HepG2 (cell line): ENCODE results near the gene NLE1. TPM values are rescaled to one million over a fixed set of nuclear protein-coding genes. Genes with fewer than 3 reads are reported as not detected.

ENCODE experiments used
- ATAC-seq: fragments of 200-7000 bp; cut with Tn5 transposase; 3 replicates; pipeline ENCODE4 v1.9.1; 2020; ENCODE audit warnings: mild to moderate bottlenecking, moderate library complexity
- BruUV-seq: library from RNA; stranded (reverse); fragments of 400-500 nt; replicated peaks from 2 replicates; lab custom pipeline; 2021; lab: Mats Ljungman, UMichigan
- CTCF ChIA-PET: fragments of 300-600 bp; formaldehyde crosslinking; extraction: SDS; loops from one replicate; lab custom pipeline; 2021; ENCODE audit warnings: low total read pairs, inconsistent platforms, low intra/inter-chr PET ratio; lab: Yijun Ruan, JAX
- POLR2A ChIA-PET: fragments of 350-600 bp; sonication (Branson Sonifier 250); formaldehyde crosslinking; loops from one replicate; lab custom pipeline; 2020; ENCODE audit warnings: antibody characterized with exemption, inconsistent platforms; lab: Yijun Ruan, JAX
- DNase-seq: peaks from one replicate; pipeline ENCODE4 v3.0.0-alpha.2; 2015; ENCODE audit warnings: low spot score
- FAIRE-seq: peaks from 3 replicates; lab custom pipeline; 2011; peaks lifted over from hg19 to GRCh38; lab: Jason Lieb, UNC
- H2AFZ ChIP-seq: one replicate; pipeline ENCODE4 v1.6.1; 2011; ENCODE audit warnings: low read length, inconsistent platforms
- H3K27ac ChIP-seq: fragments of 300-600 bp; 3 replicates; pipeline ENCODE4 v1.8.0; 2011; ENCODE audit warnings: mixed run types, mild to moderate bottlenecking, mixed read lengths, low read length, inconsistent platforms; ENCODE audit not compliant: insufficient read depth; ENCODE audit errors: extremely low read length
- H3K27me3 ChIP-seq, 2 experiments: fragments of 200-600 bp in 1 of 2; 2 replicates in 1 of 2; 3 replicates in 1 of 2; pipeline versions ENCODE4 v1.6.0 to v1.8.0; 2011; ENCODE audit warnings: low read length in 2 of 2, mild to moderate bottlenecking in 2 of 2, moderate library complexity in 2 of 2, inconsistent platforms in 1 of 2; ENCODE audit not compliant: insufficient read depth in 2 of 2, control insufficient read depth in 1 of 2
- H3K36me3 ChIP-seq, 2 experiments: fragments of 200-600 bp in 1 of 2; replicated peaks in 1 of 2; 2 replicates in 1 of 2; 3 replicates in 1 of 2; pipeline versions ENCODE4 v1.5.1 to v1.8.0; 2011; ENCODE audit warnings: low read length in 2 of 2, inconsistent platforms in 1 of 2; ENCODE audit not compliant: insufficient read depth in 2 of 2, control insufficient read depth in 1 of 2
- H3K4me1 ChIP-seq: 2 replicates; pipeline ENCODE4 v1.5.1; 2012; ENCODE audit warnings: low read length, inconsistent platforms; ENCODE audit not compliant: insufficient read depth
- H3K4me2 ChIP-seq: 2 replicates; pipeline ENCODE4 v1.6.0; 2011; ENCODE audit warnings: low read depth, low read length, inconsistent platforms
- H3K4me3 ChIP-seq, 3 experiments: fragments of 200-600 bp in 1 of 3; sonication (generic), shearing (Covaris generic) in 1 of 3; replicated peaks in 1 of 3; 2 replicates each; pipeline ENCODE4 v1.5.1; 2011 to 2016; ENCODE audit warnings: low read length in 3 of 3, inconsistent platforms in 2 of 3, low read depth in 2 of 3, mild to moderate bottlenecking in 2 of 3, control low read depth in 1 of 3, mixed read lengths in 1 of 3; ENCODE audit not compliant: insufficient read depth in 1 of 3
- H3K79me2 ChIP-seq: one replicate; pipeline ENCODE4 v1.6.1; 2011; ENCODE audit warnings: low read length, inconsistent platforms; ENCODE audit not compliant: insufficient read depth
- H3K9ac ChIP-seq: 2 replicates; pipeline ENCODE4 v1.6.0; 2011; ENCODE audit warnings: mild to moderate bottlenecking, low read depth, low read length, inconsistent platforms; ENCODE audit not compliant: insufficient read depth
- H3K9me3 ChIP-seq: 2 replicates; pipeline ENCODE4 v1.5.1; 2012; ENCODE audit warnings: mild to moderate bottlenecking, low read length
- H4K20me1 ChIP-seq: 2 replicates; pipeline ENCODE4 v1.6.0; 2011; ENCODE audit warnings: inconsistent platforms, mild to moderate bottlenecking, low read length, moderate library complexity; ENCODE audit not compliant: insufficient read depth
- KLF12 ChIP-seq: sonication (generic); formaldehyde crosslinking; IDR thresholded peaks from 2 replicates; pipeline ENCODE4 v1.4.0; 2020; ENCODE audit warnings: missing genetic modification reagents, borderline replicate concordance
- RELA ChIP-seq: sonication (generic); formaldehyde crosslinking; IDR thresholded peaks from 2 replicates; pipeline ENCODE4 v1.4.0; 2020; ENCODE audit warnings: missing genetic modification reagents
- ZBTB4 ChIP-seq: sonication (generic); formaldehyde crosslinking; IDR thresholded peaks from 2 replicates; pipeline ENCODE4 v1.4.0; 2020; ENCODE audit warnings: missing genetic modification reagents, mild to moderate bottlenecking, borderline replicate concordance
- ZHX1 ChIP-seq: sonication (generic); formaldehyde crosslinking; IDR thresholded peaks from 2 replicates; pipeline ENCODE4 v1.8.1; 2022; ENCODE audit warnings: low read depth, mild to moderate bottlenecking, missing genetic modification reagents
- ZNF136 ChIP-seq: sonication (generic); formaldehyde crosslinking; IDR thresholded peaks from 2 replicates; pipeline ENCODE4 v1.8.1; 2022; ENCODE audit warnings: low read depth, mild to moderate bottlenecking, moderate library complexity, missing genetic modification reagents
- ZNF318 ChIP-seq: sonication (generic); formaldehyde crosslinking; IDR thresholded peaks from 2 replicates; pipeline ENCODE4 v1.4.0; 2020; ENCODE audit warnings: mild to moderate bottlenecking, missing genetic modification reagents
- ZNF34 ChIP-seq: sonication (generic); formaldehyde crosslinking; IDR thresholded peaks from 2 replicates; pipeline ENCODE4 v1.4.0; 2020; ENCODE audit warnings: mild to moderate bottlenecking, missing genetic modification reagents, borderline replicate concordance
- ZNF512 ChIP-seq: sonication (generic); formaldehyde crosslinking; IDR thresholded peaks from 2 replicates; pipeline ENCODE4 v1.4.0; 2020; ENCODE audit warnings: mild to moderate bottlenecking, missing genetic modification reagents
- WGBS: methylation state at CpG from one replicate; pipeline ENCODE4 v1.1.6; 2017; ENCODE audit warnings: low lambda C conversion rate; 5-methylcytosine and 5-hydroxymethylcytosine counted together
- in situ Hi-C: cut with HindIII; loops from 2 replicates; pipeline ENCODE4 v1.10.0; 2017; ENCODE audit warnings: low pct_unique_long_range_greater_than_20kb; ENCODE audit not compliant: extremely low pct_ligation_motif_present
- intact Hi-C: fragments of 100-400 bp; cut with micrococcal nuclease; formaldehyde crosslinking; loops from one replicate; pipeline ENCODE4 v1.10.0; 2022; ENCODE audit not compliant: unreplicated experiment
- polyA plus RNA-seq, 8 experiments: library from polyadenylated mRNA; depleted of rRNA in 3 of 8; stranded (reverse) in 7 of 8; unstranded in 1 of 8; fragments of >200 nt; fragmentation: Illumina TruSeq in 4 of 8; extraction: Trizol in 4 of 8; gene quantifications; 2 replicates each; pipeline versions ENCODE4 v1.2.1 to v1.2.3, GENCODE V29; 2011 to 2016; ENCODE audit warnings: low read depth in 4 of 8, missing spikeins in 1 of 8, mixed read lengths in 1 of 8; ENCODE audit not compliant: insufficient read depth in 1 of 8
- total RNA-seq, 5 experiments: library from RNA; depleted of rRNA; stranded (reverse); fragments of >200 nt; fragmentation: Illumina TruSeq; extraction: Trizol; gene quantifications; 2 replicates each; pipeline ENCODE4 v1.2.3, GENCODE V29; 2016; ENCODE audit warnings: low read depth in 1 of 5

Gene NLE1
- total and polyA plus RNA-seq, 2 of the 13 experiments (the other 11 are each of a cell fraction or from before 2014, with no cell fraction given) = 20.3 to 34.5 TPM

- intact Hi-C loops = no loop called here
- ATAC-seq (no peak), FAIRE-seq (no peak)
- TF ChIP-seq ZNF512 (CRISPR knock-in tag) (no peak), KLF12 (CRISPR knock-in tag) (no peak), RELA (CRISPR knock-in tag) (no peak), ZNF34 (CRISPR knock-in tag) (no peak), ZNF318 (CRISPR knock-in tag) (no peak), ZBTB4 (CRISPR knock-in tag) (no peak), ZHX1 (no peak), ZNF136 (no peak)
Observed at GRCh38 chr17:35138218-35138617, 3.9 kb downstream of the NLE1 start.

More at GRCh38 chr17:35138218-35138617, 3.9 kb downstream of the NLE1 start:
- no peak overlapping the region for H3K27ac ChIP-seq
- H3K27me3 ChIP-seq = no peaks in the 10 kb centered on the region; a peak in 1 of 5 replicates
- 96% methylated on average over 6 of the region's 6 CpGs for WGBS
- CTCF ChIA-PET = no interaction called here
- peaks cover 32 to 67% of the 10 kb centered on the region in 2 experiments for H3K36me3 ChIP-seq
- H3K4me1 ChIP-seq = peaks cover 8% of the 10 kb centered on the region
- peaks cover 13% of the 10 kb centered on the region for H3K79me2 ChIP-seq
- no TSS peak for BruUV-seq
- H3K9ac ChIP-seq = no peak overlapping the region
- H3K4me3 ChIP-seq = no peak overlapping the region
- H2AFZ ChIP-seq = no peak overlapping the region
- no peak for DNase-seq
- H3K9me3 ChIP-seq = no peaks in the 10 kb centered on the region
- POLR2A ChIA-PET = no interaction called here
- H3K4me2 ChIP-seq = no peak overlapping the region
- in situ Hi-C loops = no loop called here
- H4K20me1 ChIP-seq = no peaks in the 10 kb centered on the region
